GM19372 (cell line): ENCODE data around the gene OTX2.

Experiments used
- ATAC-seq: cut with Tn5 transposase; IDR thresholded peaks from one replicate; pipeline ENCODE4 v1.9.1; 2021; ENCODE audit warnings: mild to moderate bottlenecking, low read depth, moderate library complexity; ENCODE audit not compliant: unreplicated experiment

The OTX2 gene

DNA sequence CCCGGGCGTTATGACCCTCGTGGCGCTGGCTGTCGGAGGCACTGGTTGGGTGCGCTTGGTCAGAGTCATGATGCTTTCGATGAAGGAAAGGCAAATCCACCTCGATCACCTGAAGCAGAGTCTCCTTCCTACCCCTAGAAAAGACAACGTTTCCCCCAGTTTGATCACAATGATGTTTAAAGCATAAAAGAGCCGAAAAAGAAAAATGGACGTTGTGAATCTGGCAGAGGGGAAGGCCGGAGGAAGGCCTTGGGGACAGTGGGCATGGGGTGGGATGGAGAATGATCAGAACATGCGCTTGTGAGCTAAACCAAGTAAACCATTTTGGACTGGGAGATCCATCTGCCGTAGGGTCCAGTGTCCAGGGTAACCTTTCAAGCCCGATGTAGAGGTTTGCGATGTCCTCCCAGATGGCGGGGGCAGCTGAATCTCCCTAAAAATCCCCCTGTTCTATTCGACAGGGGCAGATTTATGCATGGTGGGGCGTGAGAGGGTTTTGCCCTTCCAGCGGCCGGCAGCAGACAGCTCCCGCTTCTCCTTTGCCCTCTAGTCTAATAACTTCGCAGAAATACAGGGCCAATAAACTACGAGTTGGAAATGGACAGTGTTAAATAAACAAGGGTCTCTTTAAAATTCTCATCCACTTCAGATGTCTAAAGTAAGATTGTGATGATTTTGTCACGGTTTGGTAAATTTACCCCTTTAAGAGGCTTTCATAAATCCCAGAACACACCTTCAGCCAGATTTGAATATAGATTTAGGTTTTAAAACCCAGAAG is 2.3 kb upstream of the OTX2 start:
- no peak for ATAC-seq

GRCh38 chr14:56811593-56812363 is 1.5 kb upstream of the OTX2 start:
- no peak for ATAC-seq

- no peak for ATAC-seq
Observed at GRCh38 chr14:56810836-56811592, 735 bp upstream of the OTX2 start.

GRCh38 chr14:56809270-56810146 is 771 bp downstream of the OTX2 start:
- ATAC-seq, result no peak

GRCh38 chr14:56808383-56809269 is 1.7 kb downstream of the OTX2 start:
- no peak for ATAC-seq

GRCh38 chr14:56808110-56808382 is 2.2 kb downstream of the OTX2 start:
- no peak for ATAC-seq

DNA sequence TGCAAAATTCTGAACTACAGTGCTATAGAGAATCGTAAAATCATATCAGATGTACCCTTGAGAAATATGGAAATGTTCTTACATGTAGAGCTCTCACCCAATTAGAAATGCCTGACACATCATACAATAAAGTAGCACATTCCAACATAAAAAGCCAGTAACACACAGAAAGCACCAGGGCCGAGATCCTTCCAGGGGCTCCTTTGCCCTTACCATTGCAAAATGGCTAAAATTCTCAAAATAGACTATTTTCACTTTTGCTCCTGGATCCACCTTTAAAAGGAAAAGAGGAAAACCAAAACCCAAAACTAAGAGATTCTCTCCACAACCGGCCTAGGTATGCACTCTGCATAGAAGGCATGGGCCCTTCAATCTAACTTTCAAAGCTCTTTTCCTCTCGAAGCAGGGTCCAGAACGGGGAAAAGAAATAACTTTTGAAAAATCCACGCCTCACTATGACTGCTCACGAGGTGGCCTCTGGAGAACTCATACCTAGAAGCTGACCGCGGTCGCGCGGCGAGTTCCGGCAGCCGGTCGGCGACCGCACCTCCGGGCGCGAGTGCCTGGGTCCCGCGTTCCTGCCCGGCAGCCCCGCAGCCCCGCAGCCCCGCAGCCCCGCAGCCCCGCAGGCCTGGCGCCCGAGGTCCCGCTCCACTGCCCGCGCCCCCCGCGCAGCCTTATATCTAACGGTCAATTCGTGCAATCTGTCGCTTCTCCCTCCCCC is 2.7 kb downstream of the OTX2 start:
- ATAC-seq, result no peak

- no peak for ATAC-seq
Observed at GRCh38 chr14:56806760-56807159, 3.5 kb downstream of the OTX2 start.

DNA sequence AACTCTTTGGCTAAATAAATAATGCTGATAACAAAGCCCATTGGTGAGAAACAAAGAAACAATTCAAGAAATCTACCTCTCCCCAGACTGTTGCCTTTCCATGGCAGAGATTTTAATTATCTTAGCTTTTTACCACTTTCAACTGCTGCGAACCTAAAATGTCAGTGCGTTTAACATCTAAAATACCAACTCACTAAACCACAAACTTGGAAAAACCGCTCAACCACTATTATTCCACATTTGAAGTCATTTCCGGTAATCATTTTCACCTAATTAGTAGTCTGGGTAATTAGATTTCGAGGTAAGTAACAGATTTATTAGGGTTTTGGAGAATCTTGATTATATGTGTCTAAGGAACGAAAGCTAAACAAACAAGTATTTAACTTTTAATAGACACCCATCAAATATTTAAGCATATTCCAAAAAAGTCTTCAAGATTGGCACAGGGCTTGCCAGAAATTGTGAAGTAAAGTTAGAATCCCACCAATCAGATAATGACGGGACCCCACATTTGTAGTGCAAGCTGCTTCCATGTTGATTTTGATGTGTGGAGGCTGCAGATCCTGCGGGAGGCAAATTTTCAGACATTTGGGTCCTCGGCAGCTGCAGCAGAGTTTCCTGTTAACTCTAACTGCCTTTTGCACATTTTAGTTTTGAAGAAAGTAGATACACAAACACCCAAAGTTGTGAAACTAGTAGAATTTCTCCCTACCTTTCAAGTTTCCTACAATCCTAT is 4.1 kb downstream of the OTX2 start:
- no peak for ATAC-seq

DNA sequence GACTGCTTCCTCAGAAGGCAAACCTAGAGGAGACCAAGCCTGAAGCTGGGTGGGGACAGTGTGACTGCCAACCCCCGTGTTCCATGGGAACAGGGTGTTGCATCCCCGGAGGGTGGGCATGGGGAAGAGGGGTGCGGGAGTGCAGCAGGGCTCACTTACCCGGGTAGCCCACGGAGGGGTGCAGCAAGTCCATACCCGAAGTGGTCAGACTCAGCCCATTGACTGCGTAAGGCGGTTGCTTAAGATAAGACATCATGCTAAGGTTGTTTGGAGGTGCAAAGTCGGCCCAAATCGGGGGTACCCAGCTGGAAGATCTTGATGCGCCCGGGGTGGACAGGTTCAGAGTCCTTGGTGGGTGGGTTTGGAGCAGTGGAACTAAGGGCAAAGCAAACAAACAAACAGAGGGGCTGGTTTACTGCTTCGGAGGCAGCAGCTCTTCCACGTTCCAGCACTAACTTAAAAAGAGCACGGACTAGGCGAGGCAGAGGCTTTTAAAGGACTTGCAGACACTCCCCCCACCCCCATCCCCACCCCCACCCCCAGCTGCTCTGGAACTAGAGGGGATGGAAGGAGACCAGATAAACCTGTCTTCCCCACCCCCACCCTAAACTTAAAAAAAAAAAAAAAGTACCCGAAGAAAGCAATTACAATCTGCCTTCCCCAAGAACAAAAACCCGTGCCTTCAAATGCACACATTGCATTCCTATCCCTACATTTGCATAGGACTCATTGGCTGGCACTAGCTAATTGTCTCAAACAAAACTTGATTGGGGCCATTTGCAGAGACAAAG is 4.9 kb downstream of the OTX2 start:
- no peak for ATAC-seq

- no peak for ATAC-seq
Observed at GRCh38 chr14:56803816-56804535, 6.3 kb downstream of the OTX2 start.

DNA sequence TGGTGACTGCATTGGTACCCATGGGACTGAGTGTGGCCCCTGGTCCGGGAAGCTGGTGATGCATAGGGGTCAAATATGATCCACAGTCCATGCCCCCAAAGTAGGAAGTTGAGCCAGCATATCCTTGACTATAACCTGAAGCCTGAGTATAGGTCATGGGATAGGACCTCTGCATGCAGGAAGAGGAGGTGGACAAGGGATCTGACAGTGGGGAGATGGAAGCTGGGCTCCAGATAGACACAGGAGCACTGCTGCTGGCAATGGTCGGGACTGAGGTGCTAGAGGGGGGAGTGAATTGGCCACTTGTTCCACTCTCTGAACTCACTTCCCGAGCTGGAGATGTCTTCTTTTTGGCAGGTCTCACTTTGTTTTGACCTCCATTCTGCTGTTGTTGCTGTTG is 8.4 kb downstream of the OTX2 start:
- ATAC-seq, result no peak

- ATAC-seq, result no peak
Observed at GRCh38 chr14:56799343-56799645, 11.0 kb downstream of the OTX2 start.

DNA sequence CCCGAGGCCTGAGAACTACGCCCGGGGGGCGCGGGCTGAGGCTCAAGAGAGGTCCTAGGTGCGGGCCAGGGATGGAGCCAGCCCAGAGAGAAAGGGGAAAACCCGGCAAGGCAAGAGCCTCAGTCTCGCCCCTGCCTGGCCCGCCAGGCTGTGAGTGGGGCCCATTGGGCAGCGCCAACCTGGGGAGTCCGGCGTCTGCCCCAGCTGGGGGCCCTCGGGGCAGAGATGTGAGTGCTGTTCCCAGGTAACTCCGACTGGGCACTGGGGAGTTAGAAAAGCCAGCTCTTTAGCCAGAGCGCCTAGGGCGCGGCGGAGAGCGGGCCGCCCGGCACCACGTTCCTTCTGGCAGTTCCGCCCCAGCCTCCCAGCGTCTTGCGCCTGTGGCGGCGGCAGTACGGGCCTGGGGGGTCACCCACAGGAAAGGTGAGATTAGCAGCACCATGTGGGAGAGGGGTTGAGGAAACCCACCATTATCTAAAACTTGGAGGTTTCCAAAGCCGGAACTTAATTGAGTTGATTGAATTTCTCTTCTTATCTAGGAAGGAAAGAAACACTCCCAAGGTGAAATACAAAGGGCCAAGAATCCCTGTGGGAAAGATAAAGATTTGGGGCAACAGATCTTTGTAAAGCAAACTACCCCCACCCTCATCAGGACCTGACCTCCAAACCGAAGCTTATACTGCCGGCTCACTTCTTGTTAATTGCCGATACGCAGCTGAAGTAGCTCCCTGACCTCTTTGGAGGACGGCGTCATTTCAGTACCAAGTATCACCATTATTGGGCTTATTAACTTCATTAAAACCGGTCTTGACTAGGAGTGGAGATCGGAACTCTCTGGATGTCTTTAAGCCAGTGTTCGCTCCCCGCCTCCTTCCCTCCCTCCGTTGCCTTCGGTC is 11.6 kb downstream of the OTX2 start:
- ATAC-seq, result no peak

GRCh38 chr14:56797569-56798446 is 12.5 kb downstream of the OTX2 start:
- ATAC-seq, result no peak
